ENCODE results near the gene GOLPH3. TPM values are rescaled to one million over a fixed set of nuclear protein-coding genes. Genes with fewer than 3 reads are reported as not detected.
"Not testable (repeated sequence)": the region's sequence is repeated elsewhere in the genome, so short reads cannot be mapped to it uniquely, and the experiment has no call there.

Gene GOLPH3
- total RNA-seq, 2 donors from 2014 or later, result 118 to 259 TPM

GRCh38 chr5:32182463-32183063 is 8.4 kb upstream of the GOLPH3 start:
- no peak for DNase-seq (ENCODE audit: low spot score)
- H3K4me3 ChIP-seq, result no peak overlapping the region
- WGBS, result 73% methylated on average over 5 of the region's 5 CpGs
- no peak for TF ChIP-seq POLR2A (IDR thresholded peaks at IDR 0.05)
- H3K27me3 ChIP-seq (replicated peaks; ENCODE audit: insufficient read depth), result no peaks in the 10 kb centered on the region
- H3K9me3 ChIP-seq, result no peaks in the 10 kb centered on the region
- H3K36me3 ChIP-seq, result no peaks in the 10 kb centered on the region
- no peaks in the 10 kb centered on the region for H3K4me1 ChIP-seq (replicated peaks)
- H3K27ac ChIP-seq, result no peak overlapping the region
- intact Hi-C loops (cut with DNase I), result no loop called here

GRCh38 chr5:32173267-32174010 is 680 bp downstream of the GOLPH3 start:
- under 1% methylated on average over 66 of the region's 74 CpGs for WGBS
- no peaks in the 10 kb centered on the region for H3K27me3 ChIP-seq (replicated peaks; ENCODE audit: insufficient read depth)
- H3K4me1 ChIP-seq (replicated peaks), result peaks cover 9% of the 10 kb centered on the region
- peak overlapping the region; percentile 97 to 98 for H3K4me3 ChIP-seq
- no peaks in the 10 kb centered on the region for H3K36me3 ChIP-seq
- DNase-seq (ENCODE audit: low spot score), result peak; percentile 43
- H3K9me3 ChIP-seq, result no peaks in the 10 kb centered on the region
- intact Hi-C loops (cut with DNase I), result loop anchor here (2.0 to 5.0 kb wide), 2 partner anchors 51 to 139 kb away; partner anchors contain the start of gene MTMR12
- TF ChIP-seq CTCF (IDR thresholded peaks at IDR 0.05) (no peak), POLR2A (IDR thresholded peaks at IDR 0.05) (no peak), POLR2AphosphoS5 (IDR thresholded peaks at IDR 0.05) (no peak)
- peak overlapping the region; percentile 100 for H3K27ac ChIP-seq

DNA sequence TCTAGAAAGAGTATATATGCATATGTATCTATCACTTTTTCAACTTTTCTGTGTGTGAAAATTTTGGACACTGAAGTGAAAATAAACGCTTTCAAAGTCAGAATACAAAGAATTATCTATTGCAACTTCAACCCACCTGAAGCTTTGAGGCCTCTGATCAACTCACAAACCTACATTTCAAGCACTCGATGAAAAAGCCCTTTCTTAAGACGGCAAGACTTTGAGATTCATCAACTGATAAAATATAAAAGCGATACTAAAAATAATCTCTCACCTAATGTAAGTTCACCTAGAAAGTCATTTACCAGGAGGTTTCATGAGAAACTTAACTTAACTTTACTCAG is 1.2 kb downstream of the GOLPH3 start:
- H3K27ac ChIP-seq, result peak overlapping the region; percentile 100
- intact Hi-C loops (cut with DNase I), result loop anchor here (5.0 kb wide), 1 partner anchor 139 kb away; the partner anchor contains the start of gene MTMR12
- no peaks in the 10 kb centered on the region for H3K27me3 ChIP-seq (replicated peaks; ENCODE audit: insufficient read depth)
- WGBS, result 0% methylated on average over 4 of the region's 4 CpGs
- TF ChIP-seq POLR2AphosphoS5 (IDR thresholded peaks at IDR 0.05) (no peak), CTCF (IDR thresholded peaks at IDR 0.05) (no peak), POLR2A (IDR thresholded peaks at IDR 0.05) (no peak)
- no peaks in the 10 kb centered on the region for H3K36me3 ChIP-seq
- no peak for DNase-seq (ENCODE audit: low spot score)
- H3K4me3 ChIP-seq, result peak overlapping the region; percentile 97 to 98
- no peaks in the 10 kb centered on the region for H3K9me3 ChIP-seq
- peaks cover 13% of the 10 kb centered on the region for H3K4me1 ChIP-seq (replicated peaks)

GRCh38 chr5:32172186-32172911 is 1.8 kb downstream of the GOLPH3 start:
- H3K9me3 ChIP-seq; H3K36me3 ChIP-seq; H3K27me3 ChIP-seq (replicated peaks; ENCODE audit: insufficient read depth): not testable (repeated sequence)
- Histone ChIP-seq H3K27ac (peak overlapping the region; percentile 100), H3K4me3 (peak overlapping the region; percentile 97 to 98), H3K4me1 (replicated peaks) (peaks cover 13% of the 10 kb centered on the region)
- TF ChIP-seq POLR2AphosphoS5 (IDR thresholded peaks at IDR 0.05), result peak; percentile 12
- TF ChIP-seq CTCF (IDR thresholded peaks at IDR 0.05), result peak in 1 of 4 experiments; percentile 3
- intact Hi-C loops (cut with DNase I), result loop anchor here (5.0 kb wide), 1 partner anchor 140 kb away; the partner anchor contains the start of gene MTMR12
- 3% methylated on average over 34 of the region's 34 CpGs for WGBS
- peak; percentile 12 for DNase-seq (ENCODE audit: low spot score)

Data from prostate gland (tissue), 2 donors.